Measurements from ENCODE around the gene DPEP1. TPM values are rescaled to one million over a fixed set of nuclear protein-coding genes. Genes with fewer than 3 reads are reported as not detected.

DPEP1 gene
- total RNA-seq, 1 experiment from 2014 or later: 1.1 TPM

GRCh38 chr16:89573826-89574680 is 39.4 kb upstream of the DPEP1 start:
- peak overlapping the region in 1 of 2 experiments; percentile 66; a peak in 4 of 5 replicates for H3K4me3 Mint-ChIP-seq
- Histone ChIP-seq H4K8ac (replicated peaks; ENCODE audit: insufficient read length, low read depth, low read length) (no peak overlapping the region), H2AFZ (ENCODE audit: low read length) (no peak overlapping the region), H3K27ac (ENCODE audit: insufficient read length, low read depth, low read length) (no peak overlapping the region), H3K9ac (ENCODE audit: extremely low read depth, insufficient read length, low read length) (no peak overlapping the region), H3K79me2 (ENCODE audit: insufficient read depth, low read length) (no peaks in the 10 kb centered on the region), H2BK12ac (ENCODE audit: insufficient read length, low read depth, low read length) (no peak overlapping the region), H3K79me1 (ENCODE audit: insufficient read depth, low read depth, low read length, poor library complexity, severe bottlenecking) (no peaks in the 10 kb centered on the region), H4K91ac (ENCODE audit: insufficient read length, low read depth, low read length) (no peak overlapping the region), H3K23me2 (ENCODE audit: insufficient read length, low read depth, low read length, poor library complexity, severe bottlenecking) (peaks cover 11% of the 10 kb centered on the region), H2BK5ac (ENCODE audit: insufficient read length, low read length) (no peak overlapping the region), H3K27me3 (ENCODE audit: insufficient read depth, low read length) (peaks cover 3% of the 10 kb centered on the region; the same call in 1 of the 2 replicates), H2AK5ac (ENCODE audit: insufficient read length, low read length) (no peak overlapping the region), H3K18ac (ENCODE audit: insufficient read length, low read depth, low read length) (peak overlapping the region; percentile 43), H3K4me1 (ENCODE audit: insufficient read depth, low read length) (no peaks in the 10 kb centered on the region), H2BK15ac (ENCODE audit: low read depth, low read length) (no peak overlapping the region), H2BK20ac (ENCODE audit: low read depth, low read length, poor library complexity, severe bottlenecking) (no peak overlapping the region), H3K56ac (ENCODE audit: insufficient read length, low read depth, low read length) (no peak overlapping the region), H3K4me2 (ENCODE audit: insufficient read depth, insufficient read length, low read length) (peak overlapping the region; percentile 42), H3K9me3 (ENCODE audit: control insufficient read depth, low read depth, low read length) (no peaks in the 10 kb centered on the region), H2BK120ac (ENCODE audit: low read depth, low read length, poor library complexity, severe bottlenecking) (no peak overlapping the region), H4K20me1 (ENCODE audit: control insufficient read depth, insufficient read depth, insufficient read length) (no peaks in the 10 kb centered on the region), H3K23ac (ENCODE audit: insufficient read length, low read depth, low read length) (no peak overlapping the region), H3K4ac (ENCODE audit: low read depth, low read length) (no peak overlapping the region), H4K5ac (ENCODE audit: insufficient read length, low read depth, low read length) (no peak overlapping the region), H3T11ph (ENCODE audit: low read length) (no peak overlapping the region), H3K14ac (ENCODE audit: insufficient read depth, low read length) (peak overlapping the region; percentile 77; the same call in 1 of the 2 replicates)
- WGBS (ENCODE audit: extremely low coverage, insufficient read length, low lambda C conversion rate): no CpG with 5 or more reads among the region's 31 CpGs
- peaks cover 2 to 6% of the 10 kb centered on the region in 2 experiments; a peak in 2 of 4 replicates for H3K4me1 Mint-ChIP-seq
- H3K36me3 Mint-ChIP-seq (ENCODE audit: insufficient read depth in 1 of 3, low read depth in 3 of 3): peaks cover 0 to 6% (median 4%) of the 10 kb centered on the region in 3 experiments; a peak in 5 of 7 replicates
- peak overlapping the region in 1 of 3 experiments; percentile 10; a peak in 1 of 7 replicates for H3K27ac Mint-ChIP-seq
- peaks cover 60% of the 10 kb centered on the region for H3K27me3 Mint-ChIP-seq (ENCODE audit: low read depth)
- no peak for DNase-seq
- no peak for TF ChIP-seq CTCF (conservative IDR thresholded peaks at IDR 0.05)
- H3K9me3 Mint-ChIP-seq: no peaks in the 10 kb centered on the region

Data from H9 (cell line).